HepG2 (cell line): Measurements from ENCODE around the gene ATRIP. TPM values are rescaled to one million over a fixed set of nuclear protein-coding genes. Genes with fewer than 3 reads are reported as not detected.

Source experiments
- ATAC-seq: fragments of 200-7000 bp; cut with Tn5 transposase; 3 replicates; pipeline ENCODE4 v1.9.1; 2020; ENCODE audit warnings: mild to moderate bottlenecking, moderate library complexity
- BruUV-seq: library from RNA; stranded (reverse); fragments of 400-500 nt; replicated peaks from 2 replicates; lab custom pipeline; 2021; lab: Mats Ljungman, UMichigan
- CTCF ChIA-PET: fragments of 300-600 bp; formaldehyde crosslinking; extraction: SDS; loops from one replicate; lab custom pipeline; 2021; ENCODE audit warnings: low total read pairs, inconsistent platforms, low intra/inter-chr PET ratio; lab: Yijun Ruan, JAX
- POLR2A ChIA-PET: fragments of 350-600 bp; sonication (Branson Sonifier 250); formaldehyde crosslinking; loops from one replicate; lab custom pipeline; 2020; ENCODE audit warnings: antibody characterized with exemption, inconsistent platforms; lab: Yijun Ruan, JAX
- DNase-seq: peaks from one replicate; pipeline ENCODE4 v3.0.0-alpha.2; 2015; ENCODE audit warnings: low spot score
- FAIRE-seq: peaks from 3 replicates; lab custom pipeline; 2011; peaks lifted over from hg19 to GRCh38; lab: Jason Lieb, UNC
- H2AFZ ChIP-seq: one replicate; pipeline ENCODE4 v1.6.1; 2011; ENCODE audit warnings: low read length, inconsistent platforms
- H3K27ac ChIP-seq: fragments of 300-600 bp; 3 replicates; pipeline ENCODE4 v1.8.0; 2011; ENCODE audit warnings: mixed run types, mild to moderate bottlenecking, mixed read lengths, low read length, inconsistent platforms; ENCODE audit not compliant: insufficient read depth; ENCODE audit errors: extremely low read length
- H3K27me3 ChIP-seq, 2 experiments: fragments of 200-600 bp in 1 of 2; 2 replicates in 1 of 2; 3 replicates in 1 of 2; pipeline versions ENCODE4 v1.6.0 to v1.8.0; 2011; ENCODE audit warnings: low read length in 2 of 2, mild to moderate bottlenecking in 2 of 2, moderate library complexity in 2 of 2, inconsistent platforms in 1 of 2; ENCODE audit not compliant: insufficient read depth in 2 of 2, control insufficient read depth in 1 of 2
- H3K36me3 ChIP-seq, 2 experiments: fragments of 200-600 bp in 1 of 2; replicated peaks in 1 of 2; 2 replicates in 1 of 2; 3 replicates in 1 of 2; pipeline versions ENCODE4 v1.5.1 to v1.8.0; 2011; ENCODE audit warnings: low read length in 2 of 2, inconsistent platforms in 1 of 2; ENCODE audit not compliant: insufficient read depth in 2 of 2, control insufficient read depth in 1 of 2
- H3K4me1 ChIP-seq: 2 replicates; pipeline ENCODE4 v1.5.1; 2012; ENCODE audit warnings: low read length, inconsistent platforms; ENCODE audit not compliant: insufficient read depth
- H3K4me2 ChIP-seq: 2 replicates; pipeline ENCODE4 v1.6.0; 2011; ENCODE audit warnings: low read depth, low read length, inconsistent platforms
- H3K4me3 ChIP-seq, 3 experiments: fragments of 200-600 bp in 1 of 3; sonication (generic), shearing (Covaris generic) in 1 of 3; replicated peaks in 1 of 3; 2 replicates each; pipeline ENCODE4 v1.5.1; 2011 to 2016; ENCODE audit warnings: low read length in 3 of 3, inconsistent platforms in 2 of 3, low read depth in 2 of 3, mild to moderate bottlenecking in 2 of 3, control low read depth in 1 of 3, mixed read lengths in 1 of 3; ENCODE audit not compliant: insufficient read depth in 1 of 3
- H3K79me2 ChIP-seq: one replicate; pipeline ENCODE4 v1.6.1; 2011; ENCODE audit warnings: low read length, inconsistent platforms; ENCODE audit not compliant: insufficient read depth
- H3K9ac ChIP-seq: 2 replicates; pipeline ENCODE4 v1.6.0; 2011; ENCODE audit warnings: mild to moderate bottlenecking, low read depth, low read length, inconsistent platforms; ENCODE audit not compliant: insufficient read depth
- H3K9me3 ChIP-seq: 2 replicates; pipeline ENCODE4 v1.5.1; 2012; ENCODE audit warnings: mild to moderate bottlenecking, low read length
- H4K20me1 ChIP-seq: 2 replicates; pipeline ENCODE4 v1.6.0; 2011; ENCODE audit warnings: inconsistent platforms, mild to moderate bottlenecking, low read length, moderate library complexity; ENCODE audit not compliant: insufficient read depth
- CEBPG ChIP-seq: IDR thresholded peaks from 2 replicates; pipeline ENCODE4 v1.6.1; 2016
- KAT8 ChIP-seq: IDR thresholded peaks from 2 replicates; pipeline ENCODE4 v1.6.1; 2016; ENCODE audit warnings: missing genetic modification reagents, missing compliant biosample characterization
- KDM3A ChIP-seq: IDR thresholded peaks from 2 replicates; pipeline ENCODE4 v1.6.1; 2018; ENCODE audit warnings: low read depth, missing compliant biosample characterization
- MED8 ChIP-seq: sonication (generic); formaldehyde crosslinking; IDR thresholded peaks from 2 replicates; pipeline ENCODE4 v1.8.1; 2023; ENCODE audit warnings: mild to moderate bottlenecking, missing genetic modification reagents; ENCODE audit not compliant: insufficient replicate concordance
- RXRA ChIP-seq: sonication (generic); formaldehyde crosslinking; IDR thresholded peaks from 2 replicates; pipeline ENCODE4 v1.5.1; 2020; ENCODE audit warnings: missing genetic modification reagents
- ZFY ChIP-seq: sonication (generic); formaldehyde crosslinking; IDR thresholded peaks from 2 replicates; pipeline ENCODE4 v1.4.0; 2020; ENCODE audit warnings: missing genetic modification reagents
- ZNF549 ChIP-seq: sonication (generic); formaldehyde crosslinking; IDR thresholded peaks from 2 replicates; pipeline ENCODE4 v1.5.0; 2020; ENCODE audit warnings: missing genetic modification reagents
- ZNF720 ChIP-seq: sonication (generic); formaldehyde crosslinking; IDR thresholded peaks from 2 replicates; pipeline ENCODE4 v1.4.0; 2020; ENCODE audit warnings: missing genetic modification reagents
- ZNF768 ChIP-seq: sonication (generic); formaldehyde crosslinking; IDR thresholded peaks from 2 replicates; pipeline ENCODE4 v1.4.0; 2020; ENCODE audit warnings: missing genetic modification reagents
- WGBS: methylation state at CpG from one replicate; pipeline ENCODE4 v1.1.6; 2017; ENCODE audit warnings: low lambda C conversion rate; 5-methylcytosine and 5-hydroxymethylcytosine counted together
- in situ Hi-C: cut with HindIII; loops from 2 replicates; pipeline ENCODE4 v1.10.0; 2017; ENCODE audit warnings: low pct_unique_long_range_greater_than_20kb; ENCODE audit not compliant: extremely low pct_ligation_motif_present
- intact Hi-C: fragments of 100-400 bp; cut with micrococcal nuclease; formaldehyde crosslinking; loops from one replicate; pipeline ENCODE4 v1.10.0; 2022; ENCODE audit not compliant: unreplicated experiment
- polyA plus RNA-seq, 8 experiments: library from polyadenylated mRNA; depleted of rRNA in 3 of 8; stranded (reverse) in 7 of 8; unstranded in 1 of 8; fragments of >200 nt; fragmentation: Illumina TruSeq in 4 of 8; extraction: Trizol in 4 of 8; gene quantifications; 2 replicates each; pipeline versions ENCODE4 v1.2.1 to v1.2.3, GENCODE V29; 2011 to 2016; ENCODE audit warnings: low read depth in 4 of 8, missing spikeins in 1 of 8, mixed read lengths in 1 of 8; ENCODE audit not compliant: insufficient read depth in 1 of 8
- total RNA-seq, 5 experiments: library from RNA; depleted of rRNA; stranded (reverse); fragments of >200 nt; fragmentation: Illumina TruSeq; extraction: Trizol; gene quantifications; 2 replicates each; pipeline ENCODE4 v1.2.3, GENCODE V29; 2016; ENCODE audit warnings: low read depth in 1 of 5
- TF ChIP-seq, protein P1 (sequence below): sonication (generic); formaldehyde crosslinking; IDR thresholded peaks from 2 replicates; pipeline ENCODE4 v1.5.0; 2020; ENCODE audit warnings: missing genetic modification reagents
- TF ChIP-seq, protein P2 (sequence below): IDR thresholded peaks from 2 replicates; pipeline ENCODE4 v1.6.1; 2012; ENCODE audit warnings: inconsistent platforms
- TF ChIP-seq, protein P3 (sequence below), 2 experiments: sonication (generic) in 1 of 2; formaldehyde crosslinking in 1 of 2; IDR thresholded peaks; 2 replicates each; pipeline versions ENCODE4 v1.5.1 to v1.6.1; 2011 to 2020; ENCODE audit warnings: borderline replicate concordance in 1 of 2, low read depth in 1 of 2, low read length in 1 of 2, mild to moderate bottlenecking in 1 of 2, missing genetic modification reagents in 1 of 2, moderate library complexity in 1 of 2
- TF ChIP-seq, protein P4 (sequence below): sonication (generic); formaldehyde crosslinking; IDR thresholded peaks from 2 replicates; pipeline ENCODE4 v1.8.1; 2023; ENCODE audit warnings: mild to moderate bottlenecking, moderate library complexity, missing genetic modification reagents
- TF ChIP-seq, protein P5 (sequence below): sonication (generic); formaldehyde crosslinking; IDR thresholded peaks from 2 replicates; pipeline ENCODE4 v1.9.0; 2021; ENCODE audit warnings: missing genetic modification reagents, borderline replicate concordance
- TF ChIP-seq, protein P6 (sequence below): sonication (generic); formaldehyde crosslinking; IDR thresholded peaks from 2 replicates; pipeline ENCODE4 v1.4.0; 2020; ENCODE audit warnings: missing genetic modification reagents

Gene ATRIP
- total and polyA plus RNA-seq, 2 of the 13 experiments (the other 11 are each of a cell fraction or from before 2014, with no cell fraction given) = 5.1 to 12.5 TPM

DNA sequence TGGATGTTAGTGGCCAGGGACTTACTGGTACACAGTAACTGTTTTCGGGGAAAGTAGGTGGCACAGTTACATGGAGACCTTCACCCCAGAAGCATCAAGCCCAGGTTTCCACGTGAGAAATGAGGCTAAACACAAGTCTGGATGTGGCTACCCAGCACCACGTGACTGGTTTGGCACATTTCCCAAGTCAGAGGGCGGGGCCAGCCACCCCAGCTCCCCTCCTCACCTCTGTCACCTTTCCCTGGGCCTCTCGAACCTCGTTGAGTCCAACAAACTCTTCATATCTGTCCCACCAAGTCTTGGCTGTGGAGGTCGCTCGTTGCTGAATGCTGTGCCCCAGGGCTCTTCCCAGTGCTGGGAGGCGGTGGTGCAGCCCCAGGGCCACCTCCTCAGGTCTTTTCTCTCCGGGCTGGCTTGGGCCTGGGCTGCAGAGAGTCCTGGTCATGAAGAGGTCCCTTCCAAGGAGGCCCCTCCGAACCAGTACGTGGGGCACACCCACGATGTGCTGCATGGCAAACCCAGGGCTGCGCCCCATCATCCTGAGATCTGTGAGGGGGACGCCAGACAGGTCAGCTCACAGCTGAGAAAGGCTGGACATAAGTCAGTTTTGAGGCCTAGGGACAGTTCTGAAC is 11.8 kb upstream of the ATRIP start:
- peak overlapping the region; percentile 99 for H3K27ac ChIP-seq
- POLR2A ChIA-PET = interaction anchor here (1.2 to 9.0 kb wide), 6 partner anchors 9 to 39 kb away, joined by 4 to 130 read pairs (median 34); partner anchors contain the start of gene ATRIP
- TF ChIP-seq KAT8 (no peak), KDM3A (no peak), RXRA (peak; percentile 25; the same call in 1 of the 2 replicates), MED8 (no peak), ZNF768 (CRISPR knock-in tag) (0 out of 2 replicates have a peak, but pooled peaks have one; percentile 18), ZNF549 (CRISPR knock-in tag) (no peak), ZFY (CRISPR knock-in tag) (peak; percentile 13; the same call in 1 of the 2 replicates), CEBPG (CRISPR knock-in tag) (no peak), ZNF720 (CRISPR knock-in tag) (no peak)
- TF ChIP-seq, protein P1, sequence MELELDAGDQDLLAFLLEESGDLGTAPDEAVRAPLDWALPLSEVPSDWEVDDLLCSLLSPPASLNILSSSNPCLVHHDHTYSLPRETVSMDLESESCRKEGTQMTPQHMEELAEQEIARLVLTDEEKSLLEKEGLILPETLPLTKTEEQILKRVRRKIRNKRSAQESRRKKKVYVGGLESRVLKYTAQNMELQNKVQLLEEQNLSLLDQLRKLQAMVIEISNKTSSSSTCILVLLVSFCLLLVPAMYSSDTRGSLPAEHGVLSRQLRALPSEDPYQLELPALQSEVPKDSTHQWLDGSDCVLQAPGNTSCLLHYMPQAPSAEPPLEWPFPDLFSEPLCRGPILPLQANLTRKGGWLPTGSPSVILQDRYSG = no peak
- TF ChIP-seq, protein P2, sequence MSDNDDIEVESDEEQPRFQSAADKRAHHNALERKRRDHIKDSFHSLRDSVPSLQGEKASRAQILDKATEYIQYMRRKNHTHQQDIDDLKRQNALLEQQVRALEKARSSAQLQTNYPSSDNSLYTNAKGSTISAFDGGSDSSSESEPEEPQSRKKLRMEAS = no peak
- TF ChIP-seq, protein P3, sequence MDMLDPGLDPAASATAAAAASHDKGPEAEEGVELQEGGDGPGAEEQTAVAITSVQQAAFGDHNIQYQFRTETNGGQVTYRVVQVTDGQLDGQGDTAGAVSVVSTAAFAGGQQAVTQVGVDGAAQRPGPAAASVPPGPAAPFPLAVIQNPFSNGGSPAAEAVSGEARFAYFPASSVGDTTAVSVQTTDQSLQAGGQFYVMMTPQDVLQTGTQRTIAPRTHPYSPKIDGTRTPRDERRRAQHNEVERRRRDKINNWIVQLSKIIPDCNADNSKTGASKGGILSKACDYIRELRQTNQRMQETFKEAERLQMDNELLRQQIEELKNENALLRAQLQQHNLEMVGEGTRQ (IDR thresholded peaks at IDR 0.05; ENCODE audit: low read depth, low read length) = no peak
- TF ChIP-seq, protein P3 (CRISPR knock-in tag; IDR thresholded peaks at IDR 0.05; ENCODE audit: borderline replicate concordance) = peak; percentile 62; the same call in 1 of the 2 replicates
- TF ChIP-seq, protein P4, sequence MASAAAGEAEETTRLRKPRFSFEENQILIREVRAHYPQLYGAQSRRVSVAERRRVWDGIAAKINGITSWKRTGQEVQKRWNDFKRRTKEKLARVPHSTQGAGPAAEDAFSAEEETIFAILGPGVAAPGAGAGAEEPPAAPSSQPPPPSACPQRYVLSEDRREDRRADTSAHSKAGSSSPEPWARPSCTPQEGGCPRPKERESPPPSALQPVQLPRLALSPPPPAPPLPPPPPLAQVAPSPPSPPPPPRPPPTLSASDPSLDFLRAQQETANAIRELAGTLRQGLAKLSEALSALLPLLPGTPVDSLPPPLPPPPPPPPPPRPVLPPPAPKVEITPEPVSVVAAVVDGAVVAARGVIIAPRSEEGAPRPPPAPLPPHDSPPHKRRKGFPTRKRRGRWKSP (CRISPR knock-in tag) = no peak
- TF ChIP-seq, protein P5, sequence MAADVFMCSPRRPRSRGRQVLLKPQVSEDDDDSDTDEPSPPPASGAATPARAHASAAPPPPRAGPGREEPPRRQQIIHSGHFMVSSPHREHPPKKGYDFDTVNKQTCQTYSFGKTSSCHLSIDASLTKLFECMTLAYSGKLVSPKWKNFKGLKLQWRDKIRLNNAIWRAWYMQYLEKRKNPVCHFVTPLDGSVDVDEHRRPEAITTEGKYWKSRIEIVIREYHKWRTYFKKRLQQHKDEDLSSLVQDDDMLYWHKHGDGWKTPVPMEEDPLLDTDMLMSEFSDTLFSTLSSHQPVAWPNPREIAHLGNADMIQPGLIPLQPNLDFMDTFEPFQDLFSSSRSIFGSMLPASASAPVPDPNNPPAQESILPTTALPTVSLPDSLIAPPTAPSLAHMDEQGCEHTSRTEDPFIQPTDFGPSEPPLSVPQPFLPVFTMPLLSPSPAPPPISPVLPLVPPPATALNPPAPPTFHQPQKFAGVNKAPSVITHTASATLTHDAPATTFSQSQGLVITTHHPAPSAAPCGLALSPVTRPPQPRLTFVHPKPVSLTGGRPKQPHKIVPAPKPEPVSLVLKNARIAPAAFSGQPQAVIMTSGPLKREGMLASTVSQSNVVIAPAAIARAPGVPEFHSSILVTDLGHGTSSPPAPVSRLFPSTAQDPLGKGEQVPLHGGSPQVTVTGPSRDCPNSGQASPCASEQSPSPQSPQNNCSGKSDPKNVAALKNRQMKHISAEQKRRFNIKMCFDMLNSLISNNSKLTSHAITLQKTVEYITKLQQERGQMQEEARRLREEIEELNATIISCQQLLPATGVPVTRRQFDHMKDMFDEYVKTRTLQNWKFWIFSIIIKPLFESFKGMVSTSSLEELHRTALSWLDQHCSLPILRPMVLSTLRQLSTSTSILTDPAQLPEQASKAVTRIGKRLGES (CRISPR knock-in tag) = no peak
- TF ChIP-seq, protein P6, sequence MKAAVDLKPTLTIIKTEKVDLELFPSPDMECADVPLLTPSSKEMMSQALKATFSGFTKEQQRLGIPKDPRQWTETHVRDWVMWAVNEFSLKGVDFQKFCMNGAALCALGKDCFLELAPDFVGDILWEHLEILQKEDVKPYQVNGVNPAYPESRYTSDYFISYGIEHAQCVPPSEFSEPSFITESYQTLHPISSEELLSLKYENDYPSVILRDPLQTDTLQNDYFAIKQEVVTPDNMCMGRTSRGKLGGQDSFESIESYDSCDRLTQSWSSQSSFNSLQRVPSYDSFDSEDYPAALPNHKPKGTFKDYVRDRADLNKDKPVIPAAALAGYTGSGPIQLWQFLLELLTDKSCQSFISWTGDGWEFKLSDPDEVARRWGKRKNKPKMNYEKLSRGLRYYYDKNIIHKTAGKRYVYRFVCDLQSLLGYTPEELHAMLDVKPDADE (CRISPR knock-in tag) = no peak

More for the DNA sequence above, 11.8 kb upstream of the ATRIP start:
- 43% methylated on average over 4 of the region's 15 CpGs for WGBS
- Histone ChIP-seq H3K27me3 (no peaks in the 10 kb centered on the region; a peak in 1 of 5 replicates), H3K79me2 (peaks cover 9% of the 10 kb centered on the region), H3K4me1 (peaks cover 81% of the 10 kb centered on the region), H3K4me2 (0 out of 2 replicates have a peak overlapping the region, but pooled peaks have one; percentile 49), H3K9me3 (no peaks in the 10 kb centered on the region), H3K9ac (no peak overlapping the region), H4K20me1 (no peaks in the 10 kb centered on the region), H3K4me3 (no peak overlapping the region), H2AFZ (no peak overlapping the region), H3K36me3 (peaks cover 1 to 4% of the 10 kb centered on the region in 2 experiments; a peak in 3 of 5 replicates)
- in situ Hi-C loops = loop anchor here (5.0 kb wide), 3 partner anchors 32 to 202 kb away; no protein-coding TSS in a partner anchor
- DNase-seq (no peak), FAIRE-seq (no peak), ATAC-seq (no peak)
- no TSS peak for BruUV-seq
- intact Hi-C loops = no loop called here
- CTCF ChIA-PET = interaction anchor here (1.2 to 5.7 kb wide), 8 partner anchors 8 to 240 kb away, joined by 3 to 117 read pairs (median 15); no protein-coding TSS in a partner anchor
